ENCODE data around the gene SLC35F4.
"Not testable (repeated sequence)": the region's sequence is repeated elsewhere in the genome, so short reads cannot be mapped to it uniquely, and the experiment has no call there.

GRCh38 chr14:57709086-57709485 is 156.8 kb downstream of the SLC35F4 start:
- not testable (repeated sequence) for TF ChIP-seq CTCF, POLR2A (IDR thresholded peaks at IDR 0.05)

Measured in thyroid gland (tissue), 4 donors.